Fibroblast of skin of left quadriceps (primary cell): Measurements from ENCODE around the gene OCSTAMP.

Experiments used
- DNase-seq, 2 experiments: peaks; one replicate each; pipeline ENCODE4 v3.0.0-alpha.2; 2013; ENCODE audit warnings: low read depth in 2 of 2

The OCSTAMP gene

DNA sequence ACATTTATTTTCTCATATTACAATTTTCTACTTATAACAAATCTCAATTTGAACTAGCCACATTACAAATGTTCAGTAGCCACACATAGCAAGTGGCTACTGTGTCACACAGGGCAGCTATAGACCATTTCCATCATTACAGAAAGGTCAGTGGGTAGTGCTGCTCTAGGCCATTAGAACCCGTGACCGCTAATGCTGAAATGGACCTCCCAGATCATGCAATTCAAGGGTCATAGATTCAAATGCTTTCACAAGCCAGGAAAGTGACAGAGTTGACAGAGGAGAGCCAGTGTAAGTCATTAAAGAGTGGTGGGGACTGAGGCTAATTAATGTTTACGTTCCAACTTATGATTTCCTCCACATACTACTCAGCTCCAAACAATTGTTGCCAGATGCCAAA is 3.5 kb upstream of the OCSTAMP start:
- no peak for DNase-seq

- no peak for DNase-seq
Measured at GRCh38 chr20:46552460-46553420, 2.3 kb upstream of the OCSTAMP start.

DNA sequence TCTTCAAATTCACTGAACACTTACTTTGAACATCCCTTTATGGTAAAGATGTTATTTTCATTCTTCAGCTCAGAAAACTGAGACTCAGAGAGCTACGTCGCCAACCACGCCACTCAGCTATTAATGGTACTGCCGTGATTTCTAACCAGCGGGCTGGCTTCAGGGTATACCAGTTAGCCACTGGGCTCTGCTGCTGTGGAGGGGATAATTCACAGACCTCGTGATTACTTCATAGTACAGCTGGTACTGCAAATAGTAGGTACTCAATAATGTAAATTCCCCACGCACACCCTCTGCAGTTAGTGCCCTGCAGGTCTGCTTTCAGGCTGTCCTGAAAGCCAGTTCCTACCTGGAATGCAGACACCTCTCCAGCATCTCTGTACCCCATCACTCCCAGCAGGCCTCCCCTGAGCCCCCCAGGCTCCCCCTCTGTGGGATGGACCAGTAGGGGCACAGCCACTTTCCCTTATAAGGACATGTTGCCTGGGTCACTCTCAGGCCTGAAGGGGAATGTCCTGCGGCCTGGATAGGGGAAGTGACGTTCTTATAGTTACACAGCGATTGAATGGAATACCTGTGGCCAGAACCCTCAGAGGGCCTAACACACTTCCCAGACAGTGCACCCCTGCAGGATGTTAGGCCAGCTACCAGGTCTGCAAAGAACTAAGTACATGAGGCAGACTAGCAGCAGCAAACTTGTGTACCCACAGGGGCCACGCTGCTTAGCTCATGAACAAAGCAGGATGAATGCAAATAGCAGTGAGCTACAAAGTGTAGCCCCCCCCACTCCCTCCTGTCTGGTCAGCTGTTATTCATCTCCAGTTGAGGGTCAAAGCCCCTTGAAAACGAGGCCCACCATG is 1.3 kb upstream of the OCSTAMP start:
- no peak for DNase-seq

- DNase-seq = no peak
Measured at GRCh38 chr20:46549188-46549972, 1.1 kb downstream of the OCSTAMP start.

GRCh38 chr20:46548688-46549087 is 1.8 kb downstream of the OCSTAMP start:
- DNase-seq = no peak

GRCh38 chr20:46547995-46548394 is 2.5 kb downstream of the OCSTAMP start:
- no peak for DNase-seq

DNA sequence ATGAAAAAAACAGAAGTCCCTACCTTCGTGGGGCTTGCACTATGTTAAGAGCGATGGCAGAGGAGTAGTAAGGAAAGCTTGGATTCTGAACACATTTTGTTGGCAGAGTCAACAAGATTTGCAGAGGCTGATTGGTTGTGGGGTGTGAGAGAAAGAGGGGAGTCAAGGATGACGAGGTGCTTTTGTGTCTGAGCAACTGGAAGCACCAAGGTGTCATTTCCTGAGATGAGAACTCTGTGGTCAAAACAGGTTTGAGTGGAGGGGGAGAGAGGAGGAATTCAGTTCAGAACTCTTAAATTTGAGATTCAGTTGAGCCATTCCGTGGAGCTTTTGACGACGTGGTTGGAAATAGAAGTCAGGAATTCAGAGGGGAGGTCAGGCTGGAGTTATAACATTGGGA is 3.5 kb downstream of the OCSTAMP start:
- DNase-seq = no peak

DNA sequence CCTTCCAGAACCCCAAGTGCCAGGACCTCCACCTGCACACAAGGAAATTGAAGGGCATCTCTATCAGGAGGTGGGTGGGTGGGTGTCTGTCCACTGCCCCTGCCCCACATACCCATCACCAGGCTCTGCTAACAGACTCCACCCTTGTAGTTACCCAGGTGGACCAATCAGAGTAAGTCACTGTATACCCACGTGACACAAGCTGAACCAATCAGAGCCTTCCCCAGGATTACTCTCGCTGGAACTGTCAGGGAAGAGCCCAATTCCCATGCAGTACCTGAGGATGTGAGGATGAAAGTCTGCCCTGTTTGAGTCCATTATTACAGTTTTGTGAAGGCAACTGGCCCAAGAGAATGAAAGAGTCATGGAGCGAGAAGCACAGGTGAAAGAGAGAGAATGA is 4.2 kb downstream of the OCSTAMP start:
- DNase-seq = no peak

DNA sequence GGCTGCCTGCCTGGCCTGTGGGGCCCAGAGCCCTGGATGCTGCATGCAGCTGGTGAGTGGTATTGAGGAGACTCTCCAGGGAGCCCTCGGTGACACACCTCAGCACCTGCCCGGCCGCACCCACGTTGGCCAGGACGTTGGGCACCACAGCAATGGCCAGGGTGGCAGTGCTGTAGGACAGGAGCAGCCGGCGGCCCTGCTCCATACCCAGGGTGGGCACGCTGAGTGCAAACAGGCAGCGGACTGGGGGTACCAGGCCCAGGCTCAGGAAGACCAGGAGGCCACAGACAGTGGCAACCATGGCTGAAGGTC is 4.7 kb downstream of the OCSTAMP start:
- DNase-seq = no peak

- DNase-seq = no peak
Measured at GRCh38 chr20:46545077-46545826, 5.2 kb downstream of the OCSTAMP start.

DNA sequence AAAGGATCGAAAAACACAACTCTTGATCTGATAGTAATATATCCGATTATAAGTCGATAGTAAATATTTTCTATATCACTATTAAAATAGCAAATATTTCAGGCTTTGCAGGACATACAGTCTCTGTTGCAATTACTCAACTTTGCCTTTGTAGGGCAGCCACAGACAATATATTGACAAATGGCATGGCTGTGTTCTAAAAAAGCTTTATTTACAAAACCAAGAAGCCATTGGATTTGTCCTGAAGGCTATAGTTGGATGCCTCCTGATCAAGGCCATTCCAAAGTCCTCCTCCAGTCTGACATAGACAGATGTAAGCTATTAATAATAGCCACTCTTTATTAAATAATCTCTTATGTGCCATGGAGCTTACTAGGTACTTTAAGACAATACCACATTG is 5.9 kb downstream of the OCSTAMP start:
- DNase-seq = no peak

DNA sequence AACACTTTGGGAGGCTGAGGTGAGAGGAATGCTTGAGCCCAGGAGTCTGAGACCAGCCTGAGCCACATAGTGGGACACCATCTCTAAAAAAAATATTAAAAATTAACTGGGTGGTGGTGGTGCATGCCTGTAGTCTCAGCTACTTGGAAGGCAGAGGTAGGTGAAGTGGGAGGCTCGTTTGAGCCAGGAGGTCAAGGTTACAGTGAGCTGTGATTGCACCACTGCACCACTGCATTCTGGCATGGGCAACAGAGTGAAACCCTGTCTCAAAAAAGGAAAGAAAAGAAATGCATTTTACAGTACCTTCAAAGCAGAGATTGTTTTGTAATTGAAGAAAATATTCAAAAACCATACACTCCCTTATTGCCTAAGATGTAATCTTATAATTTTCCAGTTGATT is 6.5 kb downstream of the OCSTAMP start:
- DNase-seq = no peak

DNA sequence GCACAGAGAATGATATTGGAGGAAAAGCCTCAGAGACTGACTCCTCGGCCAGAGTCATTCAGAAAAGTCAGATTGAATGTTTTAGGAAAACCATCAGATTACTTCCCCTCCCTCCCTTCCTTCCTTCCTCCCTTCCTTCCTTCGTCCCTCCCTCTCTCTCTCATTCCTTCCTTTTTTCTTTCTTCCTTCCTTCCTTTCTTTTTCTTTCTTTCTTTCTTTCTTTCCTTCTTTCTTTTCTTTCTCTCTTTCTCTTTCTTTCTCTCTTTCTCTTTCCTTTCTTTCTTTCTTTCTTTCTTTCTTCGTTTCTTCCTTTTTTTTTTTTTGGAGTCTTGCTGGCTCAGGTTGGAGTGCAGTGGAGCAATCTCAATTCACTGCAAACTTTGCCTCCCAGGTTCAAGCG is 7.4 kb downstream of the OCSTAMP start:
- DNase-seq = no peak

GRCh38 chr20:46541229-46541935 is 9.1 kb downstream of the OCSTAMP start:
- no peak for DNase-seq

DNA sequence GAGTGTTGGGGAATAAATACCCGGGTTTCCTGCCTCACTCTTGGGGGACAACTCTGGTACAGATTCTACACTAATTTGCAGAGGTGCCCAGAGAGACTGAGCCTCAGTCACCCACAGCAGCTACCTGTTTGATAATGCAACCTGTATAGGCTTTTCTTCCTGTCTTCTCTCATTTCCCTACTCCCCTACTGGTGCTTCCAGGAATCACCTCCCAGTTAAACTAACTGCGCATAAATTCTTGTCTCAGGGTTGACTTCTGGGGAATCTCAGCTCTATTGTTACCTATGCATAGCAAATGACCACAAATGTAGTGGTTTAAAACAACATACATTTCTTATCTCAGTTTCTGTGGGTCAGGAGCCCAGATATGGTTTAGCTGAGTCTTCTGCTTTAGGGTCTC is 11.3 kb downstream of the OCSTAMP start:
- no peak for DNase-seq

DNA sequence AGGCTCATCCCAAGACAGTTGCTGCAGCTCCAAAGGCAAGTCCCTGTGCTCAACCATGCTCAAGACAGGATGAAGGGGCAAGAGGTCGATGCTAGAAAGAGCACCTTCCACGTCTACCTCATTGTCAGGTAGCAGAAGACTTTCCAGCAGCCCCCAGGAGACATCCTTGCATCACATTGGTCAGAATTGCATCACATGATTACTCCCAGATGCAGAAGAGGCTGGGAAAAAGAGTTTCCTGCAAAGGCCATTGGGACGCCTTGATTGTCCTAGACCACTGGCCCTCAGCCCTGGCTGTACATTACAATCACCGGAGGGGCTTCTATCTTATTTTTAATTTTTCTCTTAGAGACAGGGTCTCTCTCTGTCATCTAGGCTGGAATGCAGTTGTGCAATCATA is 19.8 kb downstream of the OCSTAMP start:
- no peak for DNase-seq

DNA sequence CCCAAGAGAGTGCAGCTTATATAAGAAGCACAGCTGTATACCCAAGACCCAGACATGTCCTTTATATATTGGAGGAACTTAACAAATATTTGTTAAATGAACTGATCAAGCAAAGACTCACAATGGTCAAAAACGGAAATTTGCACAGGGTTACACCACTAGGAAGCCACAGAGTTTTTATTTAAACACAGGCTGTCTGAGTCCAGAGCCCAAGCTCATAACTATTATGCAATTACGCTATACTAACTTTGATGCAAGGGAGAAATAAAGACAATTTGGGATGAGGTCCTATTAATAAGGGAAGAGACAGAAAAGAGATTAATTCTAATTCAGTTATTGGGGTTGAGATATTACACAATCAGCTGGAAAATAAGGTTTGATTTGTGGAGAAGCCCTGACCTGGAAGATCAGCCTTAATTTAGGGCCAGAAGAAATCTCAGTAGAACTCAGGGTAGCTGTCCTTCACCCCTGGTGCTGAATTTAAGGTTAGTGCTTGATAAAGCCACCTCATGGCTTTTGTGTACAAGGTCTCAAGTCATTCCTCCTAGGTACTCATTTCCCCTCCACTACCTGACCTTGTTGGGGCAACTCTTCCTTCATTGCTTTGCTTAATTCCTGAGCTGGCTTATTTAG is 26.6 kb downstream of the OCSTAMP start:
- no peak for DNase-seq

DNA sequence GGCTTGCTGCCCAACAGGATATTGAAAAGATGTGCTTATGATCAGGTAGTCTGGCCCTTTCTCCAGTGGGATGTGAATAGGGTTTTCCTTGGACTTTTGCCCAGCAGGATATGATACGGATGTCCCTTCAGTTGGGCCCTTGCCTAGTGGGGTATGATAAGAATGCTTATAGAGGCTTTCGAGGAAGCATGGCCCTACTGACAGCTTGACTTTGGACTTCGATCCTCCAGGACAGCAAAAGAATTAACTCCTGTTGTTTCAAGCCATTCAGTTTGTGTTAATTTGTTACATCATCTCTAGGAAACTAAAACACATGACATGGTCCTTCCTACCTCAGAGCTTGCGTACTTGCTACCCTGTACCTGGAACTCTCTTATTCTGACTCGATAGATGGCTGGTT is 27.3 kb downstream of the OCSTAMP start:
- DNase-seq = no peak

- DNase-seq = no peak
Measured at GRCh38 chr20:46520976-46521579, 29.4 kb downstream of the OCSTAMP start.

- DNase-seq = no peak
Measured at GRCh38 chr20:46520540-46520939, 29.9 kb downstream of the OCSTAMP start.
